NT2/D1 (cell line): ENCODE data around the gene EPHB3.

ENCODE experiments used
- DNase-seq: peaks from one replicate; pipeline ENCODE4 v3.0.0-alpha.2; 2011; ENCODE audit warnings: low read depth, low spot score
- H3K27me3 ChIP-seq: 2 replicates; pipeline ENCODE4 v1.6.0; 2011; ENCODE audit warnings: mild to moderate bottlenecking; ENCODE audit not compliant: insufficient read length, insufficient read depth
- H3K36me3 ChIP-seq: 2 replicates; pipeline ENCODE4 v1.6.1; 2011; ENCODE audit warnings: mild to moderate bottlenecking, low read length, mixed read lengths; ENCODE audit not compliant: insufficient read depth, insufficient read length
- H3K4me1 ChIP-seq: 2 replicates; pipeline ENCODE4 v1.5.1; 2011; ENCODE audit not compliant: insufficient read depth, insufficient read length
- H3K4me3 ChIP-seq: 2 replicates; pipeline ENCODE4 v1.5.1; 2011; ENCODE audit warnings: low read depth; ENCODE audit not compliant: insufficient read length
- H3K9ac ChIP-seq: 2 replicates; pipeline ENCODE4 v1.6.0; 2011; ENCODE audit warnings: low read depth; ENCODE audit not compliant: insufficient read length
- H3K9me3 ChIP-seq: 2 replicates; pipeline ENCODE4 v1.5.1; 2011; ENCODE audit warnings: mild to moderate bottlenecking, low read length; ENCODE audit not compliant: insufficient read depth
- SUZ12 ChIP-seq: IDR thresholded peaks from 2 replicates; pipeline ENCODE4 v1.6.1; 2011; ENCODE audit not compliant: insufficient read length, insufficient read depth; ENCODE audit errors: extremely low read depth
- YY1 ChIP-seq: IDR thresholded peaks from 2 replicates; pipeline ENCODE4 v1.6.1; 2011; ENCODE audit not compliant: insufficient read length, insufficient read depth
- ZNF274 ChIP-seq: IDR thresholded peaks from 2 replicates; pipeline ENCODE4 v1.6.1; 2011; ENCODE audit warnings: mild to moderate bottlenecking, low read depth, low read length

EPHB3 gene

DNA sequence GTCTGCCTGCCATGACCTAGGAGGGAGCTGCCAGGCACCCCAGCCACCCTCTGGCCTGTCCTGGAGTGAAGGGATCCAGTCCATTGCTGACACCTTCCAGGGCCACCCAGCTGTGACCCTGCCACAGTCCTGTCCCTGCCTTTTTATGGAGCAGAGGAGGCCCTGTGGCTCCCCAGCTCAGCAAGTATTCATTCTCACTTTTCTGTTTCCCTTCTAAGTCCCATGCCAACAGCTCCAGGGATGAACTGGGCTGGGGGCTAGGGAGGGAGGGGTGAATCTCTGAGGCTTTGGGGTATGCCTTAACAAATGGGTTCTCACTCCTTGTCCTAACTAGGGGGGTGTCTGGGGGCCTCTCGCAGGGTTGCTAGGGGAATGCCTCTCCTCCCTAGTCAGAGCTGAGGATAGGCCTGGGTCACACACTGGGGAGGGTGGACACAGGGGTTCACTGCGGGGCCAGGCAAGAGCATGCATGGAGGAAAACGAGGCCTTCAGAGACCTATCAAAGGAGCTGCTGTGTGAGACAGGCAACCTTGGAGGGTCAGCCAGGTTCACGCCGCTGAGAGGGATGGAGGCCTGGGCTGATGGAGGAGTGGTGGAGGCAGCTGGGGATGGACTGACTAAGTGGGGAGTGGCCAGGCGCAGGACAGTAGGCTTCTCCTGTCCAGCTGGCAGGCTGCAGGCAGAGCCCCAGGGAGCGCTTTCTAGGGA, 31.8 kb downstream of the EPHB3 start:
- Histone ChIP-seq H3K36me3 (no peaks in the 10 kb centered on the region), H3K9me3 (no peaks in the 10 kb centered on the region), H3K4me1 (peaks cover 49% of the 10 kb centered on the region), H3K27me3 (peaks cover 10% of the 10 kb centered on the region), H3K4me3 (no peak overlapping the region), H3K9ac (peak overlapping the region; percentile 24)
- TF ChIP-seq ZNF274, result no peak
- TF ChIP-seq SUZ12, result no peak
- no peak for TF ChIP-seq YY1
- DNase-seq, result no peak

- H3K9ac ChIP-seq, result no peak overlapping the region
- H3K9me3 ChIP-seq, result no peaks in the 10 kb centered on the region
- H3K36me3 ChIP-seq, result no peaks in the 10 kb centered on the region
- H3K4me3 ChIP-seq, result no peak overlapping the region
- no peak for DNase-seq
- peaks cover 10% of the 10 kb centered on the region for H3K27me3 ChIP-seq
- H3K4me1 ChIP-seq, result peaks cover 49% of the 10 kb centered on the region
- no peak for TF ChIP-seq SUZ12
- no peak for TF ChIP-seq ZNF274
- TF ChIP-seq YY1, result no peak
These were observed 32.3 kb downstream of the EPHB3 start for GRCh38 chr3:184593928-184594303.

DNA sequence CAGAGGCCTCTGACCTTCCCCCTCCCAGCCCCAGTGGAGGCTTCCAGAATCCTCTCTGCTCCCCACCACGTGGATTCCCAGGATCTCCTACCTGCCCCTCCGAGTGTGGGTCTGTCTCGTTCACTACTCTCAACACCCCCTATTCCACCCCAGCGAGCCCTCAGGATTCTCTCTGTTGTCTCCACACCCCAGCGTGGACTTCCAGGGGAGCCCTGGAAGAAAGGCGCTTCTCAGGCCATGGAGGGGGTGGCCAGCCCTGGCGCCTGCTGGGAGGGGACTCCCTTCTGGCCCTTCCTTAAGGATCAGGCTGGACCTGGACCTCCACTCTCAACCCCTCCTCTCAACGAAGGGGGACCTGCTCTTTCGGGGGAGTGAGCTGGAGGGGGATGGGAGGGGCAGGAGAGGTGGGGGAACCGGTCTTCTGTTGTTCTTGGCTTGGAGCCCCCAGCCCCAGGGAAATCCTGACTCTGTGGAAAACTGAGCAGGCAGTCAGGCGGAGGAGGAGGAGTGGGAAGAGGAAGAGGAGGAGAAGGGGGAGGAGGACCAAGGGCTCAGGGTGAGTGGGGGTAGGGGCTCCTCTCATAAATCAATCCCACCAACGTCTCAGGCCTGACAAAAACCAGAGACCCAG, 32.9 kb downstream of the EPHB3 start:
- no peaks in the 10 kb centered on the region for H3K36me3 ChIP-seq
- no peak for DNase-seq
- H3K27me3 ChIP-seq, result peaks cover 11% of the 10 kb centered on the region
- no peaks in the 10 kb centered on the region for H3K9me3 ChIP-seq
- TF ChIP-seq YY1 (no peak), ZNF274 (no peak), SUZ12 (no peak)
- H3K4me3 ChIP-seq, result no peak overlapping the region
- H3K9ac ChIP-seq, result no peak overlapping the region
- H3K4me1 ChIP-seq, result peaks cover 51% of the 10 kb centered on the region

DNA sequence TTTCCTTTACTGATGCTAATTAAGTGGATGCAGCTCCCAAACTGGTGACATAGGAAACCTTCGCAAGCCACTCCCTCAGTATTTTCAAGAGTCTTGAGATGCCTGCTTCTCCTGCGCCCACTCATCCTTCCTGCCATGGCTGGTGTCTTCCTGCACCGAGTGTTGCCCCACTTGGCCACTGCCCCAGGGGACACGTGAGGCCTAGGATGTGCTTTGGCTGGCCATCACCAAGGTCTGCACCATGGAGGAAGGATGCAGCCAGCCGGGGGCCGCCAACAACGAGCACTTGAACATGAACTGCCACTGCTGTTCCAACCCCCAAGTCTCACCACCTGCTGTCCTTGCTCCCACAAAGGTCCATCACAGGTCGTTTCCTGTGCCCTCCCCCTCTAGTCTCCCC, 34.1 kb downstream of the EPHB3 start:
- H3K27me3 ChIP-seq, result peaks cover 15% of the 10 kb centered on the region
- no peak overlapping the region for H3K4me3 ChIP-seq
- TF ChIP-seq ZNF274, result no peak
- TF ChIP-seq YY1, result no peak
- no peak for TF ChIP-seq SUZ12
- no peak for DNase-seq
- H3K4me1 ChIP-seq, result peaks cover 53% of the 10 kb centered on the region
- H3K36me3 ChIP-seq, result no peaks in the 10 kb centered on the region
- no peaks in the 10 kb centered on the region for H3K9me3 ChIP-seq
- H3K9ac ChIP-seq, result no peak overlapping the region

DNA sequence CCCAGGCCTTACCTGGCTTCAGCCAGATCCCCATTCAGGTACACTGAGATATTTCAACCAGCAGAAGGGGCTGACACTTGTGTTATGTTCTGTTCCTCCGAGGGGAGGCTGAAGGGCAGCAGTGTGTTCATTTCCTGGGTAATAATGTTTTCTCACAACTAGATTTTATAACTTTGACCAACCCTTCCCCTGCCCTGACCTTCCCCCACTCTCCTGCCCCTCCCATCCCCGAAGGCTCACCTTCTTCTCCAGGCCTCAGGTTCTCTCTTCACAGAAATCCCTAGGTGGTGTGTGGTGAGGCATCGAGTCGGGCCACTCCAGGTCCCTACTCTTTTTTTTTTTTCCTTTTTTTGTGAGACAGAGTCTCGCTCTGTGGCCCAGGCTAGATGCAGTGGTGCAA, 34.6 kb downstream of the EPHB3 start:
- TF ChIP-seq YY1, result no peak
- TF ChIP-seq ZNF274, result no peak
- TF ChIP-seq SUZ12, result no peak
- Histone ChIP-seq H3K9ac (no peak overlapping the region), H3K27me3 (peaks cover 20% of the 10 kb centered on the region), H3K4me1 (peaks cover 58% of the 10 kb centered on the region), H3K9me3 (no peaks in the 10 kb centered on the region), H3K4me3 (no peak overlapping the region), H3K36me3 (no peaks in the 10 kb centered on the region)
- DNase-seq, result no peak

- H3K4me1 ChIP-seq, result peaks cover 52% of the 10 kb centered on the region
- H3K9ac ChIP-seq, result peak overlapping the region; percentile 13
- no peak overlapping the region for H3K4me3 ChIP-seq
- no peak for TF ChIP-seq ZNF274
- no peak for TF ChIP-seq YY1
- TF ChIP-seq SUZ12, result no peak
- no peak for DNase-seq
- peaks cover 25% of the 10 kb centered on the region for H3K27me3 ChIP-seq
- no peaks in the 10 kb centered on the region for H3K36me3 ChIP-seq
- H3K9me3 ChIP-seq, result no peaks in the 10 kb centered on the region
These were observed 35.4 kb downstream of the EPHB3 start for GRCh38 chr3:184596886-184597575.

DNA sequence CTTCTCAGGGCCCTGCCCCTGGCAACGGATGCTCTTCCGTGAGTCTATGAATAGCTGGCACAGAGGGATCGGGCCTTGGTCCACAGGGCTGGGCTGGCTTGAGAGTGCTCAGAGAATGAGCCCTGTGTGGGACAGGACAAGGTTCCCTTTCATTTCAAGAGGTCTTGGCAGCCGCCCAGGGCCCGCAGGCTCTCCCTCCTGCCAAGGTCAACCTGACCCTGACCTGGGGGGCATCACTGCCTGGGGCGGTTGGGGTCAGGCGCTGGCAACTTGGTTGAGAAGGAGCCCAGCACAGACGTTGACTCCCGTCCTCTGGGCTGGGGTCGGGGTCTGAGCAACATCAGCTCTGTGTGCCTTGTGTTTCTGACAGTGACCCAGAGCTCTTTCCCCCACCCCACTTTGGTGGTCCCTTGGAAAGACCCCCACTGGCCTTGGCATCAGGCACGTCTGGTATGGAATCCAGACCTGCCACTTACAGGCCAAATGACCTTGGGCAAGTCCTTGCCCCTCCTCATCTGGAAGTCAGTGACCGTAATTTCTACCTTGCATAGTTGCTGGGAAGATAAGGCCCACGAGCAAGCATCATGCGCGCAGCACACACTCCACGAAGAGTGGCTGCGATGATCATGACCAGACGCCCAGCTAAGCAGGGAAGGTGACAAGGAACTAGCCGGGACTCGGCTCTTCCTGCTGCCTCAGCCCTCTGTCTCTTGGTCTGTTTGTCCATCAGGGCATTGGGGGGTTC, 36.4 kb downstream of the EPHB3 start:
- TF ChIP-seq ZNF274 (no peak), SUZ12 (no peak), YY1 (no peak)
- no peaks in the 10 kb centered on the region for H3K36me3 ChIP-seq
- no peak overlapping the region for H3K4me3 ChIP-seq
- no peaks in the 10 kb centered on the region for H3K9me3 ChIP-seq
- no peak for DNase-seq
- peaks cover 45% of the 10 kb centered on the region for H3K4me1 ChIP-seq
- H3K27me3 ChIP-seq, result peaks cover 35% of the 10 kb centered on the region
- no peak overlapping the region for H3K9ac ChIP-seq
